GM21381 (cell line): ENCODE results near the gene PLCL2.

Experiments used
- ATAC-seq: cut with Tn5 transposase; IDR thresholded peaks from one replicate; pipeline ENCODE4 v1.9.1; 2021; ENCODE audit warnings: mild to moderate bottlenecking, moderate library complexity; ENCODE audit not compliant: unreplicated experiment

Gene PLCL2

GRCh38 chr3:17003457-17003856, 118.7 kb downstream of the PLCL2 start:
- no peak for ATAC-seq

GRCh38 chr3:17006132-17006852, 121.5 kb downstream of the PLCL2 start:
- no peak for ATAC-seq

- ATAC-seq: no peak
Measured at GRCh38 chr3:17007284-17007683, 122.5 kb downstream of the PLCL2 start.

- no peak for ATAC-seq
Measured at GRCh38 chr3:17009826-17010225, 125.1 kb downstream of the PLCL2 start.

GRCh38 chr3:17011728-17012338, 127.1 kb downstream of the PLCL2 start:
- no peak for ATAC-seq

GRCh38 chr3:17013050-17013449, 128.3 kb downstream of the PLCL2 start:
- no peak for ATAC-seq

- ATAC-seq: no peak
Measured at GRCh38 chr3:17013571-17013970, 128.8 kb downstream of the PLCL2 start.

- no peak for ATAC-seq
Measured at GRCh38 chr3:17014284-17014683, 129.5 kb downstream of the PLCL2 start.

- ATAC-seq: no peak
Measured at GRCh38 chr3:17014709-17015108, 130.0 kb downstream of the PLCL2 start.

GRCh38 chr3:17021614-17022013, 136.9 kb downstream of the PLCL2 start:
- no peak for ATAC-seq

GRCh38 chr3:17023006-17023664, 138.4 kb downstream of the PLCL2 start:
- ATAC-seq: peak; percentile 89

GRCh38 chr3:17025594-17026139, 140.9 kb downstream of the PLCL2 start:
- no peak for ATAC-seq

- ATAC-seq: no peak
Measured at GRCh38 chr3:17027318-17027717, 142.6 kb downstream of the PLCL2 start.

- no peak for ATAC-seq
Measured at GRCh38 chr3:17028363-17028762, 143.6 kb downstream of the PLCL2 start.

GRCh38 chr3:17030438-17030837, 145.7 kb downstream of the PLCL2 start:
- no peak for ATAC-seq

- no peak for ATAC-seq
Measured at GRCh38 chr3:17030956-17031652, 146.3 kb downstream of the PLCL2 start.

GRCh38 chr3:17032407-17033034, 147.8 kb downstream of the PLCL2 start:
- no peak for ATAC-seq

GRCh38 chr3:17033516-17034168, 148.9 kb downstream of the PLCL2 start:
- no peak for ATAC-seq

GRCh38 chr3:17035033-17035432, 150.3 kb downstream of the PLCL2 start:
- ATAC-seq: no peak

- no peak for ATAC-seq
Measured at GRCh38 chr3:17035966-17036365, 151.2 kb downstream of the PLCL2 start.
